NB4 (cell line): Measurements from ENCODE around the gene KRT3.
A peak's percentile ranks its signal among the peaks of the same experiment; 100 is the strongest.

Experiments used
- DNase-seq: peaks from one replicate; pipeline ENCODE4 v3.0.0; 2010; ENCODE audit warnings: low read depth
- H3K4me3 ChIP-seq: one replicate; pipeline ENCODE4 v1.5.1; 2011; ENCODE audit warnings: mild to moderate bottlenecking, low read depth, low read length, moderate library complexity
- CTCF ChIP-seq: IDR thresholded peaks from one replicate; pipeline ENCODE4 v1.5.1; 2012; ENCODE audit warnings: low read depth, low read length
- MAX ChIP-seq: IDR thresholded peaks from 2 replicates; pipeline ENCODE4 v1.6.1; 2011; ENCODE audit warnings: low read depth, low read length
- MYC ChIP-seq: IDR thresholded peaks from 2 replicates; pipeline ENCODE4 v1.6.1; 2011; ENCODE audit warnings: low read depth, low read length
- POLR2A ChIP-seq: IDR thresholded peaks from 2 replicates; pipeline ENCODE4 v1.6.1; 2011; ENCODE audit warnings: mild to moderate bottlenecking; ENCODE audit not compliant: insufficient read length; ENCODE audit errors: extremely low read depth

KRT3 gene

GRCh38 chr12:52795694-52796428, at the start of gene KRT3:
KRT3 (minus strand) TSS chr12:52796117; CDS start chr12:52796042, 75 bp downstream.
- no peak for DNase-seq
- H3K4me3 ChIP-seq = no peak within 1 kb of the TSS
- TF ChIP-seq CTCF (no peak), POLR2A (no peak), MYC (no peak), MAX (no peak)

- no peak for DNase-seq
- no peak overlapping the region for H3K4me3 ChIP-seq
- TF ChIP-seq MAX = no peak
- TF ChIP-seq POLR2A = no peak
- no peak for TF ChIP-seq CTCF
- no peak for TF ChIP-seq MYC
These were observed 48.5 kb upstream of the KRT3 start for GRCh38 chr12:52844386-52844785.

GRCh38 chr12:52839436-52840105, 43.7 kb upstream of the KRT3 start:
- H3K4me3 ChIP-seq = no peak overlapping the region
- no peak for DNase-seq
- TF ChIP-seq MYC = no peak
- no peak for TF ChIP-seq POLR2A
- TF ChIP-seq CTCF = no peak
- TF ChIP-seq MAX = no peak

GRCh38 chr12:52838609-52839435, 42.9 kb upstream of the KRT3 start:
- H3K4me3 ChIP-seq = no peak overlapping the region
- TF ChIP-seq POLR2A (no peak), CTCF (no peak), MAX (no peak), MYC (no peak)

GRCh38 chr12:52837781-52838608, 42.1 kb upstream of the KRT3 start:
- TF ChIP-seq MAX (no peak), CTCF (no peak), MYC (no peak), POLR2A (no peak)
- DNase-seq = peak; percentile 69
- H3K4me3 ChIP-seq = no peak overlapping the region

More at GRCh38 chr12:52838609-52839435, 42.9 kb upstream of the KRT3 start:
- DNase-seq = peak; percentile 75
